GM19099 (cell line): ENCODE results near the gene BMS1.

Experiments
- POLR2A ChIP-seq: IDR thresholded peaks from 3 replicates; pipeline ENCODE4 v1.6.1; 2011; ENCODE audit warnings: low read depth; ENCODE audit not compliant: insufficient read length; ENCODE audit errors: extremely low read depth

BMS1 gene

GRCh38 chr10:42836771-42837468, 54.3 kb downstream of the BMS1 start:
- no peak for TF ChIP-seq POLR2A

GRCh38 chr10:42850931-42851330, 68.3 kb downstream of the BMS1 start:
- TF ChIP-seq POLR2A, result no peak

DNA sequence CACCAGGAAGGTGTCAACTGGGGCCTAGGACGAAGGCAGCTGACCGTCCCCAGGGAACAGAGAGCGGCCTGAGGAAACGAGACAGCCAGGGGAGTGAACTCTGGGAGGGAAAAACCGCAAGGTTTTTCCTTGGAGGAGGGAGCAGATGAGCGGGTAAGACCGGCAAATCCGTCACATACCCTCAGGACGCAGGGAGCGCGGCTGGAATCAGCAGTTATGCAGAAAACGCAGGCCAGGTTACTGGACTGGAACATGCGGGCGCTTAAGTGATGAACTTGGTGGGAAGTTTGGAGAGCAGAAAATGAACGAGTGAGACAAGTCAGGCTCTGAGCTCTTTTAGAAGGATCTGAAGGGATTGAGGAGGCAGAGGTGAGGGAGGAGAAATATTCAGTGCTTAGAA, 76.7 kb downstream of the BMS1 start:
- no peak for TF ChIP-seq POLR2A

DNA sequence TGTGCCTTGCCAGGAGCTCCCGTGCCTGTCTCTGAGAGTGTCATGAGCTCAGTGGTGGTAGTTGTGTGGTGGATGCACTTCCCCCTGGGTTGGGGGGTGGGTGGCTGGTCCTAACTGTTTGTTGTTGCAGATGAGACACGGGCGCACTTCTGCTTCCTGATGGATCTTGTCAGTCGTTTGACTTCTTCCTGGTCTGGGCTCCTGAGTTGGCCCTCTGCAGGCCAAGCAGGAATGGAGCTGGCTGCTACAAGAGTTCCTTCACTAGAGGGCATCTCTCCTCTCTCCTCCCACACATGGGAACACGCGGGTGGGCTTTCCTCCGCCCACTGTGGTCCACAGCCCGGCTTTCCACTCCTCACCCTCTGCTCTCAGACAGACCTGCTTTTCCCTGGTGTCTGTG, 82.0 kb downstream of the BMS1 start:
- no peak for TF ChIP-seq POLR2A

GRCh38 chr10:42865716-42866114, 83.1 kb downstream of the BMS1 start:
- no peak for TF ChIP-seq POLR2A

GRCh38 chr10:42866115-42866995, 83.8 kb downstream of the BMS1 start:
- TF ChIP-seq POLR2A, result no peak

DNA sequence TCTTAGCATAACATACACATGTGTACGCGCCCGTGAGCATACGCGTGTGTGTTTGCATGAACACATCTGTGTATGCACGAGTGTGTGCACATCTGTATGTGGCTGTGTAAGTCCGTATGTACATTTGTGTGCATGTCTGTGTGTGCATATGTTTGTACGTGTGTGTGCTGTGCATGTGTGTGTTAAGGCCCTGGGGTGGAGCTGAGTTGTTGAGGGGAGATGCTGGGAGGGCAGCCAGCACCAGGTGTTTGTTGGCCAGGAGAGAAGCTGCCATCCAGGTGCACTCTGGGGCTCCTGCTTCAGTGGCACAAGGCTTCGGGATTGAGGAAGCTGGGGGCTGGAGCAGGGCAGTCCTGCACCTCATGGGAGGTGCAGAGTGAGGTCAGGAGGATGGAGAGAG, 85.0 kb downstream of the BMS1 start:
- TF ChIP-seq POLR2A, result no peak

- no peak for TF ChIP-seq POLR2A
Observed at GRCh38 chr10:42868530-42868929, 85.9 kb downstream of the BMS1 start.

- TF ChIP-seq POLR2A, result no peak
Observed at GRCh38 chr10:42869977-42870350, 87.4 kb downstream of the BMS1 start.

GRCh38 chr10:42871823-42872222, 89.2 kb downstream of the BMS1 start:
- TF ChIP-seq POLR2A, result no peak

- no peak for TF ChIP-seq POLR2A
Observed at GRCh38 chr10:42872865-42873435, 90.4 kb downstream of the BMS1 start.

DNA sequence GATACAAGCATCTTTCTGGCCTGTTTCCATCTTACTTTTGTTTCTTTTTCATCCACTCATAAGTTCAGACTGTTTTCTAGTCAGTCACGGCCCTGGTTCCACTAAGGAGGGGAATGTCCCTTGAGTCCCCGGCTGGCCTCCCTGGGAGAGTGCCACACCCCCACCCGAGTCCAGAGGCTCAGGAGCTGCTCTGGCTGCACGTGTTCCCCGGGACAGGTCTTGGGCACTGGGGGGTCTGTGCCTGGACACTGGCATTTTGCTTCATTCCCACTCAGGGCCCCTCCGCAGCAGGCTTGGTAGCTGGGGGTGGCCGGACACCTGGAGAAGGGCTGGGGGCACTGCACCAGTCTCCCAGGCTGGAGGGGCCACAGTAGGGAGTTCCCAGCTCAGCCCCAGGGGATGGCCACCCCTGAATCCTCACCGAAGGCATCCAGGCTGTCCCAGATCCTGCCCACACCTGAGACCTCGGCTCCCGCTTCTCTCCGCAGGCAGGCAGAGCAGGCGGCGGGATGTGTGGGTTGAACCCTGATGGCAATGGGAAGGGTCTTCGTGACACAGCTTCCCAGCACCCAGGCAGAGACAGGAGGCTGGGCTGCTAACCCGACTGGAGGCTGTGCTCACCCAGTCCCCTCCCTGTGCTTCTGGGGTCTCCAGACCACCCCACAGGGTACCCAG, 92.3 kb downstream of the BMS1 start:
- no peak for TF ChIP-seq POLR2A

DNA sequence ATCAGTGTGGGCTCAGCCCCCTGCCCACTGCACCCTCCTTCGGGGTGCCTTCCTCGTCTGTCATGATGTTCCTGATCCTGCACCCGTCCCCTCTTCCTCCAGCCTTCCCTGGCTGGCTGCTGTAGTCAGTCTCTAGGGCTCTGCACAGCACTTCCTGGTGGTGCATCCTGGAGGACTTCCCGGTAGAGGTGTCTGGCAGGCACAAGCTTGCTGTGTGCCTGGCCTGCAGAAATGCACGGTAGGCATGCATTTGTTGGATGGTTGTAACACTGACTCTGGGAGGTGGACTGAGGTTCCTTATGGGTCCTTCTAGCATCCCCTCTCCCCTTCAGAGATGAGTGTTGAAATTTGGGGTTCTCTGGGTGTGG, 92.8 kb downstream of the BMS1 start:
- TF ChIP-seq POLR2A, result no peak

GRCh38 chr10:42875798-42876341, 93.3 kb downstream of the BMS1 start:
- no peak for TF ChIP-seq POLR2A

GRCh38 chr10:42876476-42876875, 93.9 kb downstream of the BMS1 start:
- no peak for TF ChIP-seq POLR2A
